Measurements from ENCODE around the gene TGFB1. TPM values are rescaled to one million over a fixed set of nuclear protein-coding genes. Genes with fewer than 3 reads are reported as not detected.

Gene TGFB1
- total and polyA plus RNA-seq, 2 of the 13 experiments (the other 11 are each of a cell fraction or from before 2014, with no cell fraction given), result 4.1 to 5.4 TPM

DNA sequence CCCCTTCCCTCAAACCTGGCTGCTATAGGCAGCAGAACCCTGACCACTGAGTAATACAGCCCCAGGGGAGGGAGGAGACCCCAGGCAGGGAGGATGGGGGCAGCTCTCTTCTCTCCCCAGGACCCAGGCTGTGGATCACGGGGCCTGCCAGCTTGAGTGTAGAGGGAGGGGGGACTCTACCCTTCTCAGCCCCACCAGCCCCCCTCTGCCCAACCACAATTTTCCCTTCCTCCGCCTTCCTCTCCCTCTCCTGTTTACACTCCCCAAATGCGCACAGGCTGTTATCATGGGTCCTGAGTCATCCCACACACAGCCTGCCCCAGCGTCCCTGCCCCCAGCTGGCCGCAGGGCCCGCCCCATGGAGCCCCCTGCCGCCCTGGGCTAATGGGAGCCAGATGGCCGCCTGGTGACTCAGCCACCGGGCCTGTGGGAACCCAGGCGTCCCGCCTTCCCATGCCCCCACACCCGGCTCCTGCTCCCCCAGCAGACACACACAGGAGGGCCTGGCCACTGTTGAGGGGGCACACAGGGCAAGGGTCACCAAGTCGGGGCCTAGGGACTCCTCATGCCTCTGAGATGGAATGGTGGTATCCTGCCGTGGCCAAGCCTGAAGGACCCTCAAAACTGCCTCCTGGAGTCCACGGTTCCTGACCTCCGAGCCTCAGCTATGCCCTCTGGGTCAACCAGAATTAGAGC lies 30.1 kb downstream of the TGFB1 start (continued):
- TF ChIP-seq ZNF33A (CRISPR knock-in tag; IDR thresholded peaks at IDR 0.05; ENCODE audit: borderline replicate concordance) (no peak), DR1 (CRISPR knock-in tag; IDR thresholded peaks at IDR 0.05) (no peak), HNF4A (CRISPR knock-in tag; IDR thresholded peaks at IDR 0.05) (no peak), ZBTB3 (CRISPR knock-in tag; IDR thresholded peaks at IDR 0.05; ENCODE audit: borderline replicate concordance, low read depth) (0 out of 2 replicates have a peak, but pooled peaks have one; percentile 15), ZNF670 (CRISPR knock-in tag; IDR thresholded peaks at IDR 0.05; ENCODE audit: borderline replicate concordance) (no peak), ZNF383 (CRISPR knock-in tag; IDR thresholded peaks at IDR 0.05; ENCODE audit: borderline replicate concordance) (no peak), SATB2 (CRISPR knock-in tag; IDR thresholded peaks at IDR 0.05) (no peak), FLYWCH1 (CRISPR knock-in tag; IDR thresholded peaks at IDR 0.05) (no peak), ZNF572 (CRISPR knock-in tag; IDR thresholded peaks at IDR 0.05) (no peak), ZNF749 (CRISPR knock-in tag; IDR thresholded peaks at IDR 0.05; ENCODE audit: borderline replicate concordance) (no peak), CBX2 (IDR thresholded peaks at IDR 0.05; ENCODE audit: low read depth, low read length) (no peak), CBX2 (CRISPR knock-in tag; IDR thresholded peaks at IDR 0.05; ENCODE audit: low read depth) (no peak), ZNF382 (CRISPR knock-in tag; IDR thresholded peaks at IDR 0.05; ENCODE audit: borderline replicate concordance) (no peak), TSC22D2 (CRISPR knock-in tag; IDR thresholded peaks at IDR 0.05; ENCODE audit: borderline replicate concordance) (no peak), HNF4G (IDR thresholded peaks at IDR 0.05; ENCODE audit: borderline replicate concordance, low read depth, low read length) (no peak), HNF4G (CRISPR knock-in tag; IDR thresholded peaks at IDR 0.05; ENCODE audit: borderline replicate concordance, low read depth) (peak; percentile 57; the same call in 1 of the 2 replicates)
- TF ChIP-seq, protein P1, sequence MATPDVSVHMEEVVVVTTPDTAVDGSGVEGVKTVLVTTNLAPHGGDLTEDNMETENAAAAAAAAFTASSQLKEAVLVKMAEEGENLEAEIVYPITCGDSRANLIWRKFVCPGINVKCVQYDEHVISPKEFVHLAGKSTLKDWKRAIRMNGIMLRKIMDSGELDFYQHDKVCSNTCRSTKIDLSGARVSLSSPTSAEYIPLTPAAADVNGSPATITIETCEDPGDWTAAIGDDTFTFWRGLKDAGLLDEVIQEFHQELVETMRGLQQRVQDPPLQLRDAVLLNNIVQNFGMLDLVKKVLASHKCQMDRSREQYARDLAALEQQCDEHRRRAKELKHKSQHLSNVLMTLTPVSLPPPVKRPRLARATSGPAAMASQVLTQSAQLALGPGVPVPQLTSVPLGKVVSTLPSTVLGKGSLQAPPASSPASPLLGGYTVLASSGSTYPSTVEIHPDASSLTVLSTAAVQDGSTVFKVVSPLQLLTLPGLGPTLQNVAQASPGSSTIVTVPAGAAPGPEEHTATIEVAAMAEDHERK (CRISPR knock-in tag; IDR thresholded peaks at IDR 0.05; ENCODE audit: low read depth), result no peak
- TF ChIP-seq, protein P2, sequence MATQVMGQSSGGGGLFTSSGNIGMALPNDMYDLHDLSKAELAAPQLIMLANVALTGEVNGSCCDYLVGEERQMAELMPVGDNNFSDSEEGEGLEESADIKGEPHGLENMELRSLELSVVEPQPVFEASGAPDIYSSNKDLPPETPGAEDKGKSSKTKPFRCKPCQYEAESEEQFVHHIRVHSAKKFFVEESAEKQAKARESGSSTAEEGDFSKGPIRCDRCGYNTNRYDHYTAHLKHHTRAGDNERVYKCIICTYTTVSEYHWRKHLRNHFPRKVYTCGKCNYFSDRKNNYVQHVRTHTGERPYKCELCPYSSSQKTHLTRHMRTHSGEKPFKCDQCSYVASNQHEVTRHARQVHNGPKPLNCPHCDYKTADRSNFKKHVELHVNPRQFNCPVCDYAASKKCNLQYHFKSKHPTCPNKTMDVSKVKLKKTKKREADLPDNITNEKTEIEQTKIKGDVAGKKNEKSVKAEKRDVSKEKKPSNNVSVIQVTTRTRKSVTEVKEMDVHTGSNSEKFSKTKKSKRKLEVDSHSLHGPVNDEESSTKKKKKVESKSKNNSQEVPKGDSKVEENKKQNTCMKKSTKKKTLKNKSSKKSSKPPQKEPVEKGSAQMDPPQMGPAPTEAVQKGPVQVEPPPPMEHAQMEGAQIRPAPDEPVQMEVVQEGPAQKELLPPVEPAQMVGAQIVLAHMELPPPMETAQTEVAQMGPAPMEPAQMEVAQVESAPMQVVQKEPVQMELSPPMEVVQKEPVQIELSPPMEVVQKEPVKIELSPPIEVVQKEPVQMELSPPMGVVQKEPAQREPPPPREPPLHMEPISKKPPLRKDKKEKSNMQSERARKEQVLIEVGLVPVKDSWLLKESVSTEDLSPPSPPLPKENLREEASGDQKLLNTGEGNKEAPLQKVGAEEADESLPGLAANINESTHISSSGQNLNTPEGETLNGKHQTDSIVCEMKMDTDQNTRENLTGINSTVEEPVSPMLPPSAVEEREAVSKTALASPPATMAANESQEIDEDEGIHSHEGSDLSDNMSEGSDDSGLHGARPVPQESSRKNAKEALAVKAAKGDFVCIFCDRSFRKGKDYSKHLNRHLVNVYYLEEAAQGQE (IDR thresholded peaks at IDR 0.05; ENCODE audit: borderline replicate concordance in 1 of 2, low read depth in 1 of 2, low read length in 2 of 2), result no peak
- TF ChIP-seq, protein P3, sequence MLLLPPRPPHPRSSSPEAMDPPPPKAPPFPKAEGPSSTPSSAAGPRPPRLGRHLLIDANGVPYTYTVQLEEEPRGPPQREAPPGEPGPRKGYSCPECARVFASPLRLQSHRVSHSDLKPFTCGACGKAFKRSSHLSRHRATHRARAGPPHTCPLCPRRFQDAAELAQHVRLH (CRISPR knock-in tag; IDR thresholded peaks at IDR 0.05; ENCODE audit: borderline replicate concordance, low read depth), result no peak
- TF ChIP-seq, protein P4, sequence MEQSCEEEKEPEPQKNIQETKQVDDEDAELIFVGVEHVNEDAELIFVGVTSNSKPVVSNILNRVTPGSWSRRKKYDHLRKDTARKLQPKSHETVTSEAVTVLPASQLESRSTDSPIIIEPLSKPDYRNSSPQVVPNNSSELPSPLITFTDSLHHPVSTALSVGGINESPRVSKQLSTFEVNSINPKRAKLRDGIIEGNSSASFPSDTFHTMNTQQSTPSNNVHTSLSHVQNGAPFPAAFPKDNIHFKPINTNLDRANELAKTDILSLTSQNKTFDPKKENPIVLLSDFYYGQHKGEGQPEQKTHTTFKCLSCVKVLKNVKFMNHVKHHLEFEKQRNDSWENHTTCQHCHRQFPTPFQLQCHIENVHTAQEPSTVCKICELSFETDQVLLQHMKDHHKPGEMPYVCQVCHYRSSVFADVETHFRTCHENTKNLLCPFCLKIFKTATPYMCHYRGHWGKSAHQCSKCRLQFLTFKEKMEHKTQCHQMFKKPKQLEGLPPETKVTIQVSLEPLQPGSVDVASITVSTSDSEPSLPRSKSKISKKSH (CRISPR knock-in tag; IDR thresholded peaks at IDR 0.05; ENCODE audit: borderline replicate concordance), result no peak
- TF ChIP-seq, protein P5, sequence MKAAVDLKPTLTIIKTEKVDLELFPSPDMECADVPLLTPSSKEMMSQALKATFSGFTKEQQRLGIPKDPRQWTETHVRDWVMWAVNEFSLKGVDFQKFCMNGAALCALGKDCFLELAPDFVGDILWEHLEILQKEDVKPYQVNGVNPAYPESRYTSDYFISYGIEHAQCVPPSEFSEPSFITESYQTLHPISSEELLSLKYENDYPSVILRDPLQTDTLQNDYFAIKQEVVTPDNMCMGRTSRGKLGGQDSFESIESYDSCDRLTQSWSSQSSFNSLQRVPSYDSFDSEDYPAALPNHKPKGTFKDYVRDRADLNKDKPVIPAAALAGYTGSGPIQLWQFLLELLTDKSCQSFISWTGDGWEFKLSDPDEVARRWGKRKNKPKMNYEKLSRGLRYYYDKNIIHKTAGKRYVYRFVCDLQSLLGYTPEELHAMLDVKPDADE (CRISPR knock-in tag; IDR thresholded peaks at IDR 0.05), result no peak

Data from HepG2 (cell line).